SU-DHL-6 (cell line): ENCODE measurements around the gene U2AF1L4.

Source experiments
- H2AFZ ChIP-seq: fragments of 200-600 bp; sonication (generic); 2 replicates; pipeline ENCODE4 v1.6.1; 2014; ENCODE audit warnings: low read depth, mild to moderate bottlenecking, moderate library complexity, mixed read lengths, antibody characterized with exemption, low read length; ENCODE audit not compliant: severe bottlenecking
- H3F3A ChIP-seq: fragments of 200-600 bp; shearing (Covaris generic); 2 replicates; pipeline ENCODE4 v1.6.0; 2016; ENCODE audit warnings: antibody characterized with exemption, mild to moderate bottlenecking; ENCODE audit not compliant: insufficient read depth
- H3K27ac ChIP-seq: fragments of 200-600 bp; sonication (generic); 2 replicates; pipeline ENCODE4 v1.5.1; 2016; ENCODE audit warnings: low read depth, mild to moderate bottlenecking, low read length, moderate library complexity, mixed read lengths
- H3K27me3 ChIP-seq: fragments of 200-600 bp; sonication (generic), shearing (Covaris generic); 2 replicates; pipeline ENCODE4 v1.6.0; 2014; ENCODE audit warnings: mild to moderate bottlenecking, low read length
- H3K36me3 ChIP-seq: fragments of 200-600 bp; sonication (generic); 2 replicates; pipeline ENCODE4 v1.6.1; 2014; ENCODE audit warnings: mild to moderate bottlenecking, low read length, mixed read lengths
- H3K4me2 ChIP-seq: fragments of 300-600, 200-600 bp; shearing (Covaris generic), sonication (generic); 2 replicates; pipeline ENCODE4 v1.6.0; 2014; ENCODE audit warnings: low read length, low read depth, mild to moderate bottlenecking; ENCODE audit not compliant: poor library complexity, severe bottlenecking
- H3K4me3 ChIP-seq: fragments of 200-600 bp; sonication (generic); 2 replicates; pipeline ENCODE4 v1.5.1; 2014; ENCODE audit warnings: antibody characterized with exemption, low read length, mild to moderate bottlenecking, mixed read lengths; ENCODE audit not compliant: insufficient read depth, poor library complexity, severe bottlenecking
- H3K79me2 ChIP-seq: fragments of 200-600 bp; sonication (generic); 2 replicates; pipeline ENCODE4 v1.6.1; 2014; ENCODE audit warnings: mild to moderate bottlenecking, low read length, moderate library complexity; ENCODE audit not compliant: insufficient read depth
- H3K9ac ChIP-seq: fragments of 200-600 bp; sonication (generic); 2 replicates; pipeline ENCODE4 v1.7.0; 2014; ENCODE audit warnings: mild to moderate bottlenecking, low read length
- H3K9me2 ChIP-seq: fragments of 200-600 bp; sonication (generic); replicated peaks from 2 replicates; pipeline ENCODE4 v1.6.1; 2014; ENCODE audit warnings: low read length; ENCODE audit not compliant: insufficient read depth
- H3K9me3 ChIP-seq: fragments of 200-600 bp; sonication (generic); 2 replicates; pipeline ENCODE4 v1.6.1; 2014; ENCODE audit warnings: low read length, mixed read lengths; ENCODE audit not compliant: insufficient read depth
- H4K20me1 ChIP-seq: fragments of 200-600 bp; sonication (generic); 2 replicates; pipeline ENCODE4 v1.6.1; 2014; ENCODE audit warnings: low read depth, mild to moderate bottlenecking, antibody characterized with exemption, low read length, moderate library complexity, mixed read lengths
- CTCF ChIP-seq: fragments of 200-600 bp; sonication (generic); IDR thresholded peaks from one replicate; pipeline ENCODE4 v1.5.1; 2017; ENCODE audit warnings: antibody characterized with exemption, mild to moderate bottlenecking, low read length, moderate library complexity; ENCODE audit not compliant: insufficient read depth, poor library complexity, severe bottlenecking
- EZH2phosphoT487 ChIP-seq: fragments of 200-600 bp; sonication (generic), shearing (Covaris generic); conservative IDR thresholded peaks from 2 replicates; pipeline ENCODE4 v1.6.1; 2018; ENCODE audit warnings: mild to moderate bottlenecking, antibody characterized with exemption, low read length, moderate library complexity, mixed read lengths

U2AF1L4 gene

DNA sequence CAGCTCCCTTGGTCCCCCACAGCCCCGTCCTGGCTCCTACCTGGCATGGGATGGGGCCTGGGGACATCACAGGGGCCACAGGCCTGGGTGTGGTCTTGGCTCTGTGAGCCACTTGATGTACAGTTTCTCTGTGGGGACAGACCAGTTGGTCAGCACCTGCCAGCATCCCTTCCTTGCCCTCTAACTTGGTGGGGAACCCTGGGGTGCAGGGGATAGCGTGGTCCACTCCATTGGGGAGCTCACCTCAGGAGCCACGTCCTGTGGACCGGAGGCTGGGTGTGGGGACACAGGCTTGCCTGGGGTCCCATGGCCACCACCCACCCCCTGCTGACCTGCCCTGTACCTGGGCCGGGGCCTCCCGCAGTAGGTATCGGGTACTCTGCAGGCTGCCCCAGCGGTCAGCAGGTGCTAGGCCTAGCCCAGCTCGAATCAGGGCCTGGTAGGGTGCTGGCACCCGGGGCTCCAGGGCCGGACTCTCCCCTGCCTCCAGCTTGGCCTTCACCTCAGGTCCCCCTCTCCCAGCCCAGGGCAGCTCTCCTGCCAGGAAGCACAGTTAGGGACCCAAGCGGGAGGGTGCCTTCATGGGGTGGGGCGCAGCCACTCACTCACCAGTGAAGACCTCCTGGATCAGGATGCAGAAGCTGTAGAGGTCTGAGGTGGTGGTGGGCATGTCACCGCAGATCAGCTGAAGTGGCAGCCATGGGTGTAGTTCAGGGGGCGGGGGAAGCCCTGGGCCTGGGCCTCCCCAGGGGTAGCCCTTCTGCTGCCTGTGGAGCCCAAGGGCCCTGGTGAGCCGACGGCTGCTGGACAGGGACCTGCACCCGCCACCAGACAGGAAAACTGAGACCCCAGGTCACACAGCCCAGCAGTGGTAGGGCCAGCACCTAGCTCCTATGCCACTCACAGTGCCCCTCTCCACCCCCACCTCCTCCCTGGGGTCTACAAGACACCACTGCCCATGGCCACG is 45.0 kb upstream of the U2AF1L4 start:
- Histone ChIP-seq H3K27me3 (no peaks in the 10 kb centered on the region), H4K20me1 (no peaks in the 10 kb centered on the region), H3K27ac (no peak overlapping the region), H3F3A (no peaks in the 10 kb centered on the region), H2AFZ (no peak overlapping the region), H3K9me2 (no peaks in the 10 kb centered on the region), H3K9me3 (no peaks in the 10 kb centered on the region), H3K79me2 (no peaks in the 10 kb centered on the region), H3K4me3 (no peak overlapping the region), H3K4me2 (no peak overlapping the region), H3K9ac (no peak overlapping the region), H3K36me3 (no peaks in the 10 kb centered on the region)
- TF ChIP-seq EZH2phosphoT487 (no peak), CTCF (no peak)

DNA sequence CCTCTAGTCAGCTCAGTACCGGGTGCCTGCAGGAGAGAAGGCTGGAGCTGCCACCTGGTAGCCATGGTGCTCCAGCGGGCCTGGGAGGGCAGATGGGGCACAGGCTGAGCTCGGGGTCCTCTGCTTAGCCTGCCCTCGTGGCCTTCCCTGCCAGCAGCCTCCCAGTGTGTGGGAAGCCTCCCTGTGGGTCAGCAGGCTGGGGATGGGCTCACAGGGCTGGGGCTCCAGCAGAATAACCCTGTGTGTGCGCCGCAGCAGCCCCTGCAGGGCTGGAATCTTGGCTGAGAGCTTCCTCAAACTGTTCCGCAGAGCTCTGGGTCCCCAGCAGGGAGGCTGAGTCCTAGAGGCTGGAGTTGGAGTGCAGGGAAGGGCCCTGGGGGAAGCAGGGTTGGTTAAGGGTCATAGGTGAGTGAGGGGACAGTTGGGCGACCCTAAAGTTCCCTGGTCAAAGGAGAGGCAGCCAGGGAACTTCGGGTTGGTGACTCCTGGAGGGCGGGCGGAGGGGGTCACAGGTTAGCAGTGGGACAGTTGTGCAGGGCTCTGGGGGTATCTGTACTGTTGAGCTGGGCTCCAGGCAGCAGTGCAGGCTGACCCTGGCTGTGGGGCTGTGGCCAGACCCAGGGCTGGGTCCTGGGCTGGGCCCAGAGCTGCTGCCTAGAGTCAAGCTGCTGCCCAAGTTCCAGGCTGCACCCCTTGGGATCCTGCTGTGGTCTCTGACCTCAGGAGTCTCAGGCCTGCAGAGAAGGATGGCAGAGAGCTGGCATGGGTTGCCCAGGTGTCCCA is 44.2 kb upstream of the U2AF1L4 start:
- no peaks in the 10 kb centered on the region for H3K79me2 ChIP-seq
- H3K4me3 ChIP-seq: no peak overlapping the region
- no peaks in the 10 kb centered on the region for H3K27me3 ChIP-seq
- no peak overlapping the region for H3K4me2 ChIP-seq
- H3K36me3 ChIP-seq: no peaks in the 10 kb centered on the region
- H3K9me2 ChIP-seq: no peaks in the 10 kb centered on the region
- no peaks in the 10 kb centered on the region for H4K20me1 ChIP-seq
- no peak overlapping the region for H2AFZ ChIP-seq
- H3K9me3 ChIP-seq: no peaks in the 10 kb centered on the region
- no peaks in the 10 kb centered on the region for H3F3A ChIP-seq
- TF ChIP-seq CTCF: no peak
- no peak for TF ChIP-seq EZH2phosphoT487
- H3K27ac ChIP-seq: no peak overlapping the region
- no peak overlapping the region for H3K9ac ChIP-seq

DNA sequence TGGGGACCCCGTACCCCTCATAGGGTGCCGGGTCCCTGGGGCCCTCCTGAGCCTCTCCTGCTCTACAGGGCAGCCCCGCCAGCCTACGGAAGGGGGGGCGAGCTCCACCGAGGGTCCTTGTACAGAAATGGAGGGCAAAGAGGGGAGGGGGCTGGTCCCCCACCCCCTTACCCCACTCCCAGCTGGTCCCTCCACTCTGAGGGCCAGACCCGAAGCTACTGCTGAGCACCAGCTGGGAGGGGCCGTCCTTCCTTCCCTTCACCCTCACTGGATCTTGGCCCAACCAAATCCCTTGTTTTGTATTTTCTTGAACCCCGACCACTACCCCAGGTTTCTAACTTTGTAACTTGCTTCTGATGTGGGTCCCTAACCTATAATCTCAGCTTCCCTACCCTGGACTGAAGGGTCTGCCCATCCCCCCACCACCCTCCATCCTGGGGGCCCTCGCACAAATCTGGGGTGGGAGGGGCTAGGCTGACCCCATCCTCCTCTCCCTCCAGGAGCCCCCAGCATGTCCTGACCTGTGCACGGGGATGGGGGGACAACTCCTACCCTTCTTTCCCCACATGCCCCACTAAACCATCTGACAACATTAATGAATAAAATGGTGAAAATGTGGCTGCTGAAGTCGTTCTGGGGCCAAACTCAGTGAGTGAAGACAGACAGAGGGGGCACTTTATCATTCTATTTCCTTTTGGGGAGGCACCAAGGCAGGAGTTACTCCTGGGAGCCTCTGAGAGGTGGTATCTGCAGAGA is 43.2 kb upstream of the U2AF1L4 start:
- no peak overlapping the region for H3K9ac ChIP-seq
- H3K4me2 ChIP-seq: no peak overlapping the region
- no peaks in the 10 kb centered on the region for H3K9me2 ChIP-seq
- H3K36me3 ChIP-seq: no peaks in the 10 kb centered on the region
- H3K27ac ChIP-seq: no peak overlapping the region
- H4K20me1 ChIP-seq: no peaks in the 10 kb centered on the region
- H3F3A ChIP-seq: no peaks in the 10 kb centered on the region
- H2AFZ ChIP-seq: no peak overlapping the region
- TF ChIP-seq CTCF (no peak), EZH2phosphoT487 (no peak)
- no peaks in the 10 kb centered on the region for H3K9me3 ChIP-seq
- H3K27me3 ChIP-seq: no peaks in the 10 kb centered on the region
- no peak overlapping the region for H3K4me3 ChIP-seq
- H3K79me2 ChIP-seq: no peaks in the 10 kb centered on the region
